Upper lobe of right lung (tissue), 1 donor: Measurements from ENCODE around the gene B4GALNT1. TPM values are rescaled to one million over a fixed set of nuclear protein-coding genes. Genes with fewer than 3 reads are reported as not detected.

Source experiments
- ATAC-seq: fragments of 200-7000 bp; cut with Tn5 transposase; one replicate; pipeline ENCODE4 v1.9.1; 2020; ENCODE audit warnings: mild to moderate bottlenecking, moderate library complexity
- DNase-seq: peaks from one replicate; pipeline ENCODE4 v3.0.0-alpha.2; 2020
- H3K27ac ChIP-seq: fragments of 200-600 bp; one replicate; pipeline ENCODE4 v1.8.0; 2022
- H3K27me3 ChIP-seq: fragments of 200-600 bp; one replicate; pipeline ENCODE4 v1.8.0; 2022; ENCODE audit warnings: mild to moderate bottlenecking
- H3K36me3 ChIP-seq: fragments of 200-600 bp; one replicate; pipeline ENCODE4 v1.8.0; 2022
- H3K4me1 ChIP-seq: fragments of 200-600 bp; one replicate; pipeline ENCODE4 v1.8.0; 2022
- H3K4me3 ChIP-seq: fragments of 200-600 bp; one replicate; pipeline ENCODE4 v1.8.0; 2022; ENCODE audit warnings: mild to moderate bottlenecking
- H3K9me3 ChIP-seq: fragments of 200-600 bp; one replicate; pipeline ENCODE4 v1.8.0; 2022
- intact Hi-C: fragments of 100-400 bp; cut with DNase I; formaldehyde crosslinking; loops from one replicate; pipeline ENCODE4 v1.11.0; 2022
- total RNA-seq: library from RNA; stranded (reverse); fragmentation: NEBNext Ultra II Directional; extraction: Animal tissue kit (Norgen Biotek cat#: 25700); gene quantifications from one replicate; pipeline ENCODE4 v1.2.1, GENCODE V29; 2021
- TF ChIP-seq, protein P1 (sequence below): fragments of 200-600 bp; IDR thresholded peaks from one replicate; pipeline ENCODE4 v1.8.0; 2022; ENCODE audit warnings: antibody characterized with exemption
- donor health status: DM: no; HTN: yes; CAD: no; lungs with severe emphysema.

The B4GALNT1 gene
- total RNA-seq, 1 donor from 2014 or later = 0.93 TPM

DNA sequence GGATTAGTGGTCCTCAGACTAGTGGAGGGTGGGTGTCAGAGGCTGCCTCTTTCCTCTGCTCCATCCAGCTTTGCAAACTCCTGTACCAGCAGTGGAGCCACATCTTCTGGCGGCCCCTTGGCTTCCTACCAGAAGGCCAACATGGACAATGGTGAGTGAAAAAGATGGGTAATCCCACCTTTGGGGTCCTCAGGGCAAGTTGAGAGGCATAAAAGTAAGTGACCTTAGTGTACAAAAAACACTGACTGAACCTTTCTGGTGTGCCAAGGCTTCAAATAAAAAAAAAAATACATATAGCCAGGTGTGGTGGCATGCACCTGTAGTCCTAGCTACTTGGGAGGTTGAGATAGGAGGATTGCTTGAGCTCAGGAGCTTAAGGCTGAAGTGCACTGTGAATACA, 51.2 kb downstream of the B4GALNT1 start:
- H3K9me3 ChIP-seq = no peaks in the 10 kb centered on the region
- H3K4me3 ChIP-seq = no peak overlapping the region
- no peaks in the 10 kb centered on the region for H3K4me1 ChIP-seq
- TF ChIP-seq, protein P1, sequence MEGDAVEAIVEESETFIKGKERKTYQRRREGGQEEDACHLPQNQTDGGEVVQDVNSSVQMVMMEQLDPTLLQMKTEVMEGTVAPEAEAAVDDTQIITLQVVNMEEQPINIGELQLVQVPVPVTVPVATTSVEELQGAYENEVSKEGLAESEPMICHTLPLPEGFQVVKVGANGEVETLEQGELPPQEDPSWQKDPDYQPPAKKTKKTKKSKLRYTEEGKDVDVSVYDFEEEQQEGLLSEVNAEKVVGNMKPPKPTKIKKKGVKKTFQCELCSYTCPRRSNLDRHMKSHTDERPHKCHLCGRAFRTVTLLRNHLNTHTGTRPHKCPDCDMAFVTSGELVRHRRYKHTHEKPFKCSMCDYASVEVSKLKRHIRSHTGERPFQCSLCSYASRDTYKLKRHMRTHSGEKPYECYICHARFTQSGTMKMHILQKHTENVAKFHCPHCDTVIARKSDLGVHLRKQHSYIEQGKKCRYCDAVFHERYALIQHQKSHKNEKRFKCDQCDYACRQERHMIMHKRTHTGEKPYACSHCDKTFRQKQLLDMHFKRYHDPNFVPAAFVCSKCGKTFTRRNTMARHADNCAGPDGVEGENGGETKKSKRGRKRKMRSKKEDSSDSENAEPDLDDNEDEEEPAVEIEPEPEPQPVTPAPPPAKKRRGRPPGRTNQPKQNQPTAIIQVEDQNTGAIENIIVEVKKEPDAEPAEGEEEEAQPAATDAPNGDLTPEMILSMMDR = no peak
- no peak for DNase-seq
- no peak for ATAC-seq
- intact Hi-C loops = loop anchor here (5.0 kb wide), 1 partner anchor 40 kb away; no protein-coding TSS in a partner anchor
- no peak overlapping the region for H3K27ac ChIP-seq
- H3K27me3 ChIP-seq = no peaks in the 10 kb centered on the region
- no peaks in the 10 kb centered on the region for H3K36me3 ChIP-seq

GRCh38 chr12:57580466-57580795, 52.6 kb downstream of the B4GALNT1 start:
- no peak for ATAC-seq
- intact Hi-C loops = loop anchor here (5.0 kb wide), 1 partner anchor 42 kb away; no protein-coding TSS in a partner anchor
- no peaks in the 10 kb centered on the region for H3K27me3 ChIP-seq
- DNase-seq = no peak
- no peaks in the 10 kb centered on the region for H3K9me3 ChIP-seq
- no peaks in the 10 kb centered on the region for H3K36me3 ChIP-seq
- TF ChIP-seq, protein P1 = no peak
- no peaks in the 10 kb centered on the region for H3K4me1 ChIP-seq
- H3K27ac ChIP-seq = no peak overlapping the region
- H3K4me3 ChIP-seq = no peak overlapping the region

GRCh38 chr12:57579677-57580465, 53.1 kb downstream of the B4GALNT1 start:
- H3K27ac ChIP-seq = no peak overlapping the region
- no peaks in the 10 kb centered on the region for H3K27me3 ChIP-seq
- H3K9me3 ChIP-seq = no peaks in the 10 kb centered on the region
- ATAC-seq = no peak
- intact Hi-C loops = loop anchor here (5.0 kb wide), 1 partner anchor 42 kb away; no protein-coding TSS in a partner anchor
- no peak for DNase-seq
- no peak overlapping the region for H3K4me3 ChIP-seq
- H3K4me1 ChIP-seq = no peaks in the 10 kb centered on the region
- TF ChIP-seq, protein P1 = no peak
- no peaks in the 10 kb centered on the region for H3K36me3 ChIP-seq

DNA sequence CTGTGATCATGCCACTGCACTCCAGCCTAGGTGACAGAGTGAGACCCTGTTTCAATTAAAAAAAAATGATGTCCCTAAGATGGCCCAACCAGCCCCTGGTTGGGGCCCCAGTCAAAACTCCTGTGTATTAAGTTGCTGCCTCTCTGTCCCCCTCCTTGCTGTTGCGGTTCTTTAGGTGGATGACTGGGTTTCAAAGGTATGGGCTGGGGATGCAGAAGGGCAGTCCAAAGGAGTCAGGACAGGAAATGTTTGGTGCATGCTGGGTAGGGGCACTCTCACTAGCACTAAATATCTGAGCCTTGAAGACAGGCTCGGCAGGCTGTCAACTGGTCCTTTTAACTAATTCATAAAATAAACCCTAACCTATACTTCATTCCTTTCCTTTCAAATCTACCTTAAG, 54.0 kb downstream of the B4GALNT1 start:
- DNase-seq (no peak), ATAC-seq (no peak)
- Histone ChIP-seq H3K27me3 (no peaks in the 10 kb centered on the region), H3K9me3 (no peaks in the 10 kb centered on the region), H3K36me3 (no peaks in the 10 kb centered on the region), H3K4me3 (no peak overlapping the region), H3K27ac (no peak overlapping the region), H3K4me1 (no peaks in the 10 kb centered on the region)
- intact Hi-C loops = no loop called here
- TF ChIP-seq, protein P1 = no peak

GRCh38 chr12:57577981-57578758, 54.8 kb downstream of the B4GALNT1 start:
- Histone ChIP-seq H3K27me3 (no peaks in the 10 kb centered on the region), H3K27ac (no peak overlapping the region), H3K36me3 (no peaks in the 10 kb centered on the region), H3K4me1 (no peaks in the 10 kb centered on the region), H3K4me3 (no peak overlapping the region), H3K9me3 (no peaks in the 10 kb centered on the region)
- DNase-seq = no peak
- intact Hi-C loops = no loop called here
- TF ChIP-seq, protein P1 = no peak
- no peak for ATAC-seq
